NCI-H2171 treated with DMSO at 0.1 percent for 48 hours (cell line): ENCODE results near the gene MED13L.
A peak's percentile ranks its signal among the peaks of the same experiment; 100 is the strongest.

Source experiments
- DNase-seq: peaks from one replicate; lab custom pipeline; 2025; lab: John Stamatoyannopoulos, UW

Gene MED13L

DNA sequence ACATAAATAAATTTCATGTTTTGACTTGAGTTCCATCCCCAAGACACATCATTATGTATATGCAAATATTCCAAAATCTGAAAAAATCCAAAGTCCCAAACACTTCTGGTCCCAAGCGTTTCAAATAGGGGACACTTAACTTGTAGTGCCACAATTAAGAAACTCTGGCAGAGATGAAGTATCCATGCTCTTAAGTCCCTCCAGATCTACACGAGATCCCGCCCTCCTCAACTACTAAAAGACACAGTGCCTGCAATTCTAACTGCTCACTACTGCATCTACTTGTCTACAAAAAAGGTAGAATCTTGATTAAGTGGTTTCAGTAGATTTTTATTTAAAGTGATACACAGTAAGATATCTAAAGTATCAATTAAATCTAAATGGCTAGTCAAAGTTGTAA is 97.0 kb downstream of the MED13L start:
- DNase-seq: no peak

DNA sequence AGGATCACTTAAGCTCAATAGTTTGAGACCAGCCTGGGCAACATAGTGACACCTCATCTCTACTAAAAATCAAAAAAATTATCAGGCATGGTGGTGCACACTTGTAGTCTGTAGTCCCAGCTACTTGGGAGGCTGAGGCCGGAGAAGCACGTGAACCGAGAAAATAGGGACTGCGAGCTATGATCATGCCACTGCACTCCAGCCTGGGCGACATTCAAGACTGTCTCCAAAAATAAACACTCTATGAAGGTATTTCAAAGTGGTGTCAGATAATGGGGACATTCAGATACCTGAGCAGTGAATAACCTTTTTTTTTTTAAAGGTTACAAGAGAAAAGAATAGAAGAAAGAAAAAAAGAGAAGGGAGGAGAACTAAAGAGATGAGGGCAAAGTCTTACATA is 98.1 kb downstream of the MED13L start:
- DNase-seq: no peak

DNA sequence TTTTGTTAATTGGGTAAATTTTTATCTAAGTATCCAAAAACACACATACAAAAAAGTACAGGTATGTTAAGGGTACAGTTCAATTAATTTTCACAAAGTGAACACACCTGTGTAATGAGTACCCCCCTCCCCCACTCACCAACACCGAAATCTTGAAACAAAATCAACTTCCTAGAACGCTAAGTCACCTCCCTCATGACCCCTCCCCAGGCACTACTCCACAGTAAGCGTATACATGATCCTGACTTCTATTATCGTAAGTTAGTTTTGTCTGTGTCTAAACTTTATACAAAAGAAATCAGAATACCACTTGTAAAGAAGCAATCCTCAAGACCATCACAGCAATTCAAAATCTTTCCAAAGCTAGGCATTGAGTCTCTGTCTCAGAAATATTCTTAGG is 100.5 kb downstream of the MED13L start:
- DNase-seq: no peak

DNA sequence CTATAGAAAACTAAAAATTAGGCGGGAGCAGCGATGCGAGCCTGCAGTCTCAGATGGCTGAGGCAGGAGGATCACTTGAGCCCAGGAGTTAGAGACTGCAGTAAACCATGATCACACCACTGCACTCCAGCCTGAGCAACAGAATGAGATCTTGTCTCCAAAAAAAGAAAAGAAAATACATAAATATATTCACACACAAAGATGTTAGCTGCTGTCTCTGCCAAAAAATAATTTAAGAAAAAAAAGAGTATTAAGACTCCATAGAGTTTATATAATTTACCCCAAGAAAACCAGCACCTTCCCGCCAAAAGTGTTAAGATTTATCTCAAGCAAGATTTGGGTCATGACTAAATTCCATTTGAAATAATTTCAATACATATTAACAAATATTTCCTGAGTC is 102.6 kb downstream of the MED13L start:
- no peak for DNase-seq

DNA sequence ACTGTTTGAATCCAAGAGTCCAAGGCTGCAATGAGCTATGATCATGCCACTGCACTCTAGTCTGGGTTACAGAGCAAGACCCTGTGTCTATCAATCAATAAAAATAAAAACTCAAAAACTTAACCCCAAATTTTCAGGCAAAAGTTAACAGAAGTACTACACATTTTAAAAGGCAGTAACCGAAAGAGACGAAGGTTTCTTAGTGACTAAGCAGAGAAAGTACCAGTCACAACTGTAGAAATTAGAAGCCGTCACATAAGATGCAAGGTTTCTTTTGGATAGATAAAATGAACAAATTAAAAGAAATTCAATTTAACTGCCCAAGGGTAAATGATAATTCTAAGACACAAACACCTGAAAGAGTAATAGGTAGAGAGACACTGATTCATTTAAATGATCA is 103.5 kb downstream of the MED13L start:
- no peak for DNase-seq

DNA sequence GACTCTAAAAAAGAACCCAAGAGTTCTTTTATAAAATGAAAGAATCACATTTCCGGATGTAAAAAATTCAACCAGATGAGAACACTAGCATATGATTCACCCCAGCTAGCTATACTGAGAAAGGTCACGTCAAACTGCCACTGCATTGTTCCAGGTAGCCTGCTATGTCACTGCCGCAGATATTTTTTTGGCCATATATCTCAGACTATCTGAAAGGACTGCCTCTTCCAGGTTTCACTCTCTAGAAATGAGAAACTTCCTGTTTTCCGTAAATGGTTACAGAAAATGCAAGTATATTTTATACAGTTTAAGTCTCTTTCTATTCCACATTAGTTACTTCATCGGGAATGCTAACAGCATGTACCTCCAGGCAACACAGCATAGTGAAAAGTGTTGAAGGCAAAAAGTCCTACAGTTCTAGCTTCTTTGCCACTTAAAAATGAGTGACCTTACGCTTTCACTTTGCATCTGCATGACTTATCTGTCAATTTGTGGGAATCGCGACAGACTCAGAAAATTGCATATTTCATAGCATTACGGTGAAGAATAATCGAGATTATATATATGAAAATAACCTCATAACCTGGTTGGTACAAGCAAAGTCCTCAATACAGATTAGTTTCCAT is 105.2 kb downstream of the MED13L start:
- DNase-seq: no peak

DNA sequence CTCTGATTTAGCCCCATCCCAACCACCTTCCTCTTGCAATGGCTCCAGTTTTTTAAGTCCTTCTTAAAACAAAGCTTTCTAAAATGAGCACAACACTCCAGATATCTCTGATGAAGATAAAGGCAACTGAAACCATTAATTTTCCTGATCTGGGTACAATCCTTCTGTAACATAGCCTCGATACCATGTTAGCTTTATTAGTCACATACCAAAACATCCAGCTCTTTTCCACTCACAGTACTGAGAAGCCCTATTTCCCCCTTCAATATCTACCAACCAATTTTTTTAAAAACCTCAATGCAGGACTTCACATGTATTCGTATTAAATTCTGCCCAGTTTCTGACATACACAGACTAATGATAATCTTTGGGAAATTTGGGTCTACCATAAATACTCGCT is 105.9 kb downstream of the MED13L start:
- no peak for DNase-seq

DNA sequence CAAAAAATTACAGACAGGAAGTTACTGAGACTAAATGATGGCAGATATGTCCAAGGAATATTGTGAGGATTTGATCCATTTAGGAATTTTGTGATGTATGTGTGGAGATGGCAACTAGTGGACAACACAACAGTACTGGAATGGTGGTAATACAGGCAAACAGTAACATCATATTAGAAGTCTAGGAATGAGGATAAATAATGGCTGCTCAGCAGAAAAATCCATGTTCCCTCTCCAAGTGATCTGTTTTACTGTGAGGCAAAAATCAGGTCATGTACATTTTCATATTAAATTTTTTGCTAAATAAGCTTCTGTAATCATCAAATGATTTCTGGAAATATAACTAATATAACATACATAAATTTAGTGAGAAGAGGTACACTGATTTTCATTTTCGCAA is 108.4 kb downstream of the MED13L start:
- DNase-seq: no peak

DNA sequence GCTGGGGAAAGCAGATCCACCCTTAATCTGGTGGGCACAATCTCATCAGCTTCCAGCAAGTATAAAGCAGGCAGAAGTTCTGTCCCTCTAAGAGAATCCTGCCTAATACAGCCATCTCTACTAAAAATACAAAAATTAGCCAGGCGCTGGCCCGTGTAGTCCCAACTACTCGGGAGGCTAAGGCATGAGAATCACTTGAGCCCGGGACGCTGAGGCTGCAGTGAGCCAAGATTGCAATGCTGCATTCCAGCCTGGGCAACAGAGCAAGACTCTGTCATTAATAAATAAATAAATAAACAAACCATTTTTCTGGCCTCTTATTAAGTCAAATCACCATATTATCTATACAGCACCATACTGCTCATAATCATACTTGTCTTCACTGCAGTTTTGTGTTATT is 111.2 kb downstream of the MED13L start:
- no peak for DNase-seq

DNA sequence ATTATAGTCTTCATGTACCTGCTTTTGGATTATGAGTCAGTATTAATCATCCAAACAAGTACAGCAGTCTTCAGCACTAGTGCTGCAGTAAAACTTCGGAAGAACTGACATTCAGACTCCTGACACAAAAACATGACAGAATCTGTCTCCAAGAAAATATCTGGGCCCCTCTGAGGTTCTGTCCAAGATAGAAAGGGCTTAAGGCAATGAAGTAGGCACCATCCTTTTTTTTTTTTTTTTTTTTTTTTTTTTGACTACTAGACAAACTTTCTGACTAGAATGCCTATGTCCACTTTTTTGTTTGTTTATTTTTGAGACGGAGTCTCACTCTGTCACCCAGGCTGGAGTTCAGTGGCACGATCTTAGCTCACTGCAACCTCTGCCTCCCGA is 112.5 kb downstream of the MED13L start:
- DNase-seq: no peak

DNA sequence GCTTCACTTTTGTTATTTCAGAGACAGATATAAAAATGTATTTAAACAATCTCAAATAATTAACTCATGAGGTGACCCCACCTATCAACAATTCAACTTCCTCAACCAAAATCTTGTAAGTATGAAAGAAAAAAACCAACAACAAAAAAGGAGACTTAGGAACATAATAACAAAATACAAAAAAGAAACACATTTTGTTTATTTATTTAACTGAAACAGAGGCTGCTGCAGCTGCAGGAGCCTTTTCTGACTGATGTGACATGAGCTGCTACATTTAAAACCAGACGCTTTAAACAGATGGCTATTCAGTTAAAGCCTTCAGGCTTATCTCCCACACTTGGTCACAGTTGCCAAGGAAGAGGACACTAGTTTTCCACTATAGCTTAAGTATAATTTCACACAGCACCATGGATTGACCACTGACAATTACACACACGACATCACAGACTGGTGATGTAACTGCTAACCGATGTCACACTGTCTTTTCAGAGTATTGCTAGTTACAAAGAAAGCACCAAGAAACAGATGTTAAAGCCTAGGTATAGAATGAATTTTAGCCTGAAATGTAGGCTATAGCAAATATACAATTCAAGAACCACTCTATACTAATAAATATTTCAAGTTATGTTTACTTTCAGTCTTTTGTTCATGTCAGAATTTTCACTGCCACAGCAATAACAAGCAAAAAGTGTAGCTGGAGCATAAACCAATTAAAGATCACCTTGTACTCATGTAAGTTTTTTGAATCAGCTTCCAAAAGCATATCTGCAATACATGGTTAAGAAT is 113.0 kb downstream of the MED13L start:
- DNase-seq: peak; percentile 44

DNA sequence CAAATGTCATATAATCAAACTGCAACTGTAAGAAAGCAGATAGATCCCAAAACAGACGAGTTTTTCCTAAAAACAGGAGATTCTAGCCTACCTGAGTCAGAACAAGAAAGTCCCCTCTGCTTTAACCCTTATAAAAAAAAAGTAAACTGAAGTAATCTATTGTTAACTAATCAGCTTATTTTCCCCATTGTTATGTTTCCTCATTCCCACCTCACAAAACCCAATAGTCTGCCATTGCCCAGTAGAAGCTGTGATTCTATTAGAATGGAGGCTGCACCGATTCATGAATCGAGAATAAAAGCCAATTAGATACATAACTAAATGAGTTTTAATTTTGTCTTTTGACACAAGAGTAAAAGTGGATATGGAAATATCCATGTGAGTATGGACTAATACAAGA is 115.4 kb downstream of the MED13L start:
- no peak for DNase-seq

DNA sequence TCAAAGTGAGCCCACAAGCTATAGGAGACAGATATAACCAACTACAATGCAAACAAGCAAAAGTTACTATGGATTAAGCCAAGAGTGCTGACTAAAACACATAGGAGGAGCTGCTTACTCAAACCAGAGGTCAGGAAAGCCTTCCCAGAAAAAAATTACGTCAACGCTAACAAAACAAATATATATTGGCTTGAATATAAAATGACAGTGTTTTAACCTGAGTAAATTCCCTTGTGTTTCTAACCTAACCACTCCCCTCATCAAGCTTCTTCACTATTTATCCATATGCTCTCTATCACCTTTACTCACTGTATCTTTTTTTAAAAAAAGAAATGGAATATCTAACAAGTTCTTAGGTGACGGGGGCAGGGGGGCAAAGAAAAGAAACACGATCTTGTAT is 115.9 kb downstream of the MED13L start:
- peak; percentile 26 for DNase-seq

DNA sequence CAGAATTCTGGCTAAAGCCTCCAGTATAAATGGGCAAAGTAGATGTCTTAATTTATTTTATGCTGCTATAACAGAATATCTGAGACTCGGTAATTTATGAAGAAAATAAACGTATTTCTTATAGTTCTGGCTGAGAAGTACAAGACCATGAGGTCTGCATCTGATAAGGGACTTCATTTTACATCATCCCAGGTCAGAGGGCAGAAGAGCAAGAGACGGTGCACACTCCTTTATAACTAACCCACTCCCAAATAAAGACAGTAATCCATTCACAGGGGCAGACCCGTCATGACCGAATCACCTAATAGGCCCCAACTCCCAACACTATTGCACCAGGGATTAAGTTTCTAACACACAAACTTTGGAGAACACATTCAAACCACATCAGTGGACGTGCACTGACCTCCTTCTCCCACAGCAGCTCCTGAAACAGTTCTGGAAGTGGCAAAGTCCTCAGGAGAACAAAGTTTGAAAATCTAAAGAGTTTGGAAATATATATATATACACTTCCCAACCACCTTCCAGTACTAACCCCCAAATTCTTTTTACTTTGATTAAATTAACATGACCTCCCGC is 116.5 kb downstream of the MED13L start:
- no peak for DNase-seq

DNA sequence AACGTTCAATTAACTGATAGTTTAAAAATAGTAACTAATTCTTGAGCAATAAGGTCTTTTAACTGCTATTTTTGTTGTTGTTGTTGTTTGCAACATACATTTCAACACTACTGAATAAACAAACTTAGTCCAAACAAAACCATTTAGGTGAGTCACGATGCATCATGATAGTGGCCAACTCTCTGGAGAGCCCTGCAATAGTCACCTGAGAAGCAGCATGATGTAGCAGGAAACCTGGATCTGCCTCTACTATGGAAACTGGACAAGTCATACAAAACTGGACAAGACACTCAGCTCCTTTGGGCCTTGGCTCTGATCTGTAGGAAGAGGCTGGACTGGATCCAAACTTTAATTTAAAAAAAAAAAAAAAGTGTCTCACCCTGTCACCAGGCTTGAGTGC is 117.3 kb downstream of the MED13L start:
- no peak for DNase-seq

DNA sequence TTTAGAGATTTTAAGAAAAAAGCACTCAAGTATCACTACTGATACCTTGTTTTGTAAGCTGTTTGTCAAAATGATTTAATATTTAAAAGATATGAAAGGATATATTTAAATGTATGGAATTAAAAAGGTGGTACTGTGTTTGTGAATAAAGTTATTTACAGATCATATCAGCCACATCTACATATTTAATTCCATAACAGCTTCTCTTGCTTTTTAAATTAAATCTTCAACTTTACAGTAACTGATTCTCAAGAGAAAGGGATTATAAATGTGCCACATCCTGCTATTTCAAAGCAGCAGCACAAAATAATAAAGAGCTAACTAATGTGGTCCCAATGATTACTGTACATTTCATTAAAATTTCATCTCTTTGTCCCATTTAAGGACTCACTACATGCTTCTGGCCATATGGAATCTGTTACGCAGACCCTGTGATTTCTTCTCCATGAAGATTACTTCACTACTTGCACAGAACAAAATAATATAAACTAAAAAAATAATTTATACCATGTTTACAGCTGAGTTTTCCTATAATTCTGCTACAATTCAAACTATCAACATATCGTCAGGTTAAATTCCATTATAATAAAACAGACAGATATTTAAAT is 117.8 kb downstream of the MED13L start:
- no peak for DNase-seq

DNA sequence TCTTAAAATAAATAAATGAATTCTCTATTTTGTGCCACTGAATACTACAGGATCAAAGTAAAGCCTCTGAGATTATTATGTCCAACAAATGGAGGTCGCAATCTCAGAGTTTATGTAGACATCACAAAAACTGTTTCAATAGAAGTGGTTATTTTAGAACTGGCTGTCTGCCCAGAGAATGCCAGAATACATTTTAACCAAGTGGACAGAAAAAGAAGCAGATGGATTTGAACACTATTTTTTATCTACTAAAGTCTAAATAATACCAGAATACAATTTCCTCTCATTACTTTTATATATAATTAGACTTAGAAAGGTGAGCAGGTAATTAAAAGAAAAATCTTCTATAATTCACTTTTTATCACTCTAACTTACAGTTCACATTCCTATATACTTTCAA is 118.3 kb downstream of the MED13L start:
- DNase-seq: no peak

DNA sequence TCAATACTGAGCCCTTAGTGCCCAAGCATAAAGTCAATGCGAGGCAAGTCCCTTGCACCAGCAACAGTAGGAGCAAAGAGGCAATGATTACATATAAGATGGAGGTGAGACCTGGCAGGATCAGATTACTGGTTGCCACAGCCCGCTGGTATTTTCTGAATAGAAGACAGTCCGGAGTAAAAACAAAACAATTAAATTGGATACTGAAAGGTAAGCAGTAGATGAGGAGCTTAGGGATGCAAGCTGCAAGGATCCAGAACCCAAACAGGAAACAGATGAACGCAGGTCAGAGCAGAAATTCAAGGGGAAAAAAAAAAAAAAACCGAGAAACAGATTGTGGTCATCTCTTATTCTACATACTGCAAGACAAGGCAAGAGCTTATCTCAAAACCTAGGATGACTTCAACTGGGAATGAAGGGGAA is 119.6 kb downstream of the MED13L start:
- peak; percentile 50 for DNase-seq

DNA sequence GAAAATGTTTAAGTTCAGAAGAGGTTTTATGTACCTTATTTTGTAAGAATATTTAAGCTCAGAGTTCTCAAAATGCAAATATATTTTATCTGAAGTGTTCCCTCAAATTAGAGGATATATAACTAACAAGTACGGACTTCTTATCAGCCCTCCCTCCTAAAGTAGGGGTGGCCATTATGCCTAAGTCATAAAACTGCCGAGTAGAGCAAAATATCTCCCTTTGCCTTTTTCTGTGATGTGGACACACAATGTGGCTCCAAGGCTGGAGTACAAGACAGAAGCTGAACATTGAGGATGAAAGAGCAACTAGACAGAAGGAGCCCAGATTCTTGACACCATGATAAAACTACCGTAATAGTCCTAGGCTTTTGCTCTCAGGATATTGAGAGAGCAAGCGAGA is 120.9 kb downstream of the MED13L start:
- DNase-seq: no peak

DNA sequence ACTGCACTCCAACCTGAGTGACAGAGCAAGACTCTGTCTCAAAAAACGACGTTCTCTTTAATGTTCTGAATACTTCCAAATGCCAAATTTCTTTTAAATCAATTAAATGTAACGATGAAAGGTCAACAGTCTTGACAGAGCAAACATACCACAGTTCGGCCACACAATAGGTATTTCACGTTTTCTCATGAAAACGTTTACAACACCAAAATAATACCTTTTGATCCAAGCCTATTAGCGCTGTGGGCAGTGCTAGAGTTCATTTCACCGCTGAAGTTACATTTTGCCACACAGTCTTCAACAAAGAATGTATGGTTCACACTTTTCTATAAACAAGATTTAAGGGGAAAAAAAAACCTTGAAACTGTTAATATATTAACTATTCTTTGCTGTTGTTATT is 122.1 kb downstream of the MED13L start:
- no peak for DNase-seq

DNA sequence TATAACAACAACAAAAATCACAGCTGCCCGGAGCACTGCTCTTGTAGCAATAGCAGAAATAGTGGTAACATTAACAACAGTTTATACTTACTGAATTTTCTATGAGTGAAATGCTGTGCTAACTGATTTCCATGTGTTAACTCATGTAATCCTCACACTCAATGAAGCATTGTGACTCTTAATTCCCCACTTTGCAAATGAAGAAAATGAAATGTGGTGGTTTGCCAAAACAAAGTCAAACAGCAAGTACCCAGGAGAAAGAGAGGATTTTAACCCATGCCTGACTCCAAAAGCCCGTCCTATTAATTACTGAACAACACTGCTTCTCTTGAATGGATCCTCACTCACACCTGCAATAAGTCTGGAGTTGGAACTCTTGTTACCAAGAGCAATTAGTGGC is 123.5 kb downstream of the MED13L start:
- no peak for DNase-seq

DNA sequence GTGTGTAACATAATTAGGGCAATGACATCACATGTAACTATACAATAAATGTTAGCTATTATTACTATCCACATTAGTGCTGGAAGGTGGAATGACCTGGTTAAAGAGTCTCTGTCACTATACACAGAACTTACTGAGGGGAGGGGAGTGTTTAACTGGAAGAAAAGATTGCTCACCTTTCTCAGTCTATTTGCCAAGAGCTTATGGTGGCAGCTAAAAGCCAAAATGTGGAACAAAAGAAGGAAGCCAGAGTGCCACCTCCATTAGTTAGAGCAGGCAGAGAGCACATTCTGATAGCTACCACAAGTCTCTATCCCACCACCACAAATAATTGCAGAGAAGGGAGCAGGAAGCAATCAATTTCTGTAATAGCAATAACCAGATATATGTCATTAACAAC is 124.4 kb downstream of the MED13L start:
- no peak for DNase-seq

DNA sequence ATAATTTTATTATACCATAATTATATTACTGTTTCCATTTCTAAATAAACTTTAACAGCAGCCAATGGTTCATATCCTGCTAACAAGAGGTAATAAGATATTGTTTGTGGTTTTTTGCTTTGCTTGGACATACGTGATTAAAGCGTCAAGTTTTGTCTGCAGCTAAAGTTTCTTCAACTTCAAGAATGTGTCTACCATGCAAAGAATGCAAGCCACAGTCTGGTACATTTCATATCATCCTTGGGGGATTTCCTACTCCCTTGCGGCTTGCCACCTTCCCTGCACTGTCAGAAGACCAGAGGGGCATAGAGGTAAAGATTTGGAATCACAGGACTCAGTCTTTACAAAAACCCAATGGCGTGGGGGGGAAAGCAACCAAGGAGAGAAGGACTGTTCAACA is 125.2 kb downstream of the MED13L start:
- DNase-seq: no peak
